SU-DHL-6 (cell line): ENCODE measurements around the gene INKA2.

Experiments
- EZH2phosphoT487 ChIP-seq: fragments of 200-600 bp; sonication (generic), shearing (Covaris generic); conservative IDR thresholded peaks from 2 replicates; pipeline ENCODE4 v1.6.1; 2018; ENCODE audit warnings: mild to moderate bottlenecking, antibody characterized with exemption, low read length, moderate library complexity, mixed read lengths
- TF ChIP-seq, protein P1 (sequence below): fragments of 200-600 bp; sonication (generic); IDR thresholded peaks from one replicate; pipeline ENCODE4 v1.5.1; 2017; ENCODE audit warnings: antibody characterized with exemption, mild to moderate bottlenecking, low read length, moderate library complexity; ENCODE audit not compliant: insufficient read depth, poor library complexity, severe bottlenecking

DNA sequence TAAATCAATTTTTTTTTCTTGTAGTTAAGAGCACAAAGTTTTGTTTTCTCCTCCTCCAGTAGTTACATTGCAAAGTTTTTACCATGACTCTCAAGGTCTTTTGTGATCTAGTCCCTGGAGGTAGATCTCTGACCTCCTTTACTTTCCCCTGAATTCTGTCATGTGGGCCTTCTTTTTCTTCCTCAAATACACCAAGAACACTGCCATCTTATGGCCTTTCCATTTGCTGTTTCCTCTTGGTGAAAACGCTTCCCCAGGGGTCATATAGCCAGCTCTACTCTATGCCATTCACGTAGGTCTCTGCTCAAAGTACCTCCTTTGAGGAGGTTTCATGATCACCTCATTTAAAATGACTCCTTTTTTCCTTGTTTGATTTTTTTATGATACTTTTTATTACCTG lies 19.2 kb upstream of the INKA2 start:
- TF ChIP-seq EZH2phosphoT487, result no peak
- TF ChIP-seq, protein P1, sequence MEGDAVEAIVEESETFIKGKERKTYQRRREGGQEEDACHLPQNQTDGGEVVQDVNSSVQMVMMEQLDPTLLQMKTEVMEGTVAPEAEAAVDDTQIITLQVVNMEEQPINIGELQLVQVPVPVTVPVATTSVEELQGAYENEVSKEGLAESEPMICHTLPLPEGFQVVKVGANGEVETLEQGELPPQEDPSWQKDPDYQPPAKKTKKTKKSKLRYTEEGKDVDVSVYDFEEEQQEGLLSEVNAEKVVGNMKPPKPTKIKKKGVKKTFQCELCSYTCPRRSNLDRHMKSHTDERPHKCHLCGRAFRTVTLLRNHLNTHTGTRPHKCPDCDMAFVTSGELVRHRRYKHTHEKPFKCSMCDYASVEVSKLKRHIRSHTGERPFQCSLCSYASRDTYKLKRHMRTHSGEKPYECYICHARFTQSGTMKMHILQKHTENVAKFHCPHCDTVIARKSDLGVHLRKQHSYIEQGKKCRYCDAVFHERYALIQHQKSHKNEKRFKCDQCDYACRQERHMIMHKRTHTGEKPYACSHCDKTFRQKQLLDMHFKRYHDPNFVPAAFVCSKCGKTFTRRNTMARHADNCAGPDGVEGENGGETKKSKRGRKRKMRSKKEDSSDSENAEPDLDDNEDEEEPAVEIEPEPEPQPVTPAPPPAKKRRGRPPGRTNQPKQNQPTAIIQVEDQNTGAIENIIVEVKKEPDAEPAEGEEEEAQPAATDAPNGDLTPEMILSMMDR, result no peak
